T-helper 1 cell (primary cell): ENCODE measurements around the gene PELO.

Source experiments
- DNase-seq, 5 donors: peaks; one replicate each; pipeline ENCODE4 v3.0.0-alpha.2; 2012 to 2020

Gene PELO

GRCh38 chr5:52771343-52772039 is 16.2 kb upstream of the PELO start:
- DNase-seq = peak in 1 of 5 donors; percentile 75

DNA sequence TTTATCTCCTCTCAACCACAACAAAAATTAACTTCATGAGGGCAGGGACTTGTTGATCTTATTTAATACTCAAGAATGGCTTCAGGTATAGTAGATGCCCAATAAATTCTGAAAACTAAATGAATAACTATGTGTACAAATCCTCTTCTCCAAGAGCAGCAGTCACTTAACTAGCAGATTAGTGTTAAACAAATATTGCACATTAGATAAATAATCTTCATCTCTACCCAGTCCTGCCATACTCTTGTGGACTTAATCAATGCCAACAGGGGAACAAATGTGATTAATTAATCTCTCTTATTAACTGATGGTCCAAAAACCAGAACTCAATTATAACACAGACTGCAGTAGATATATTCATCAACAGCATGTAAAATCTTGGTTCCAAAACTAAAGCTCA is 15.0 kb upstream of the PELO start:
- no peak for DNase-seq

DNA sequence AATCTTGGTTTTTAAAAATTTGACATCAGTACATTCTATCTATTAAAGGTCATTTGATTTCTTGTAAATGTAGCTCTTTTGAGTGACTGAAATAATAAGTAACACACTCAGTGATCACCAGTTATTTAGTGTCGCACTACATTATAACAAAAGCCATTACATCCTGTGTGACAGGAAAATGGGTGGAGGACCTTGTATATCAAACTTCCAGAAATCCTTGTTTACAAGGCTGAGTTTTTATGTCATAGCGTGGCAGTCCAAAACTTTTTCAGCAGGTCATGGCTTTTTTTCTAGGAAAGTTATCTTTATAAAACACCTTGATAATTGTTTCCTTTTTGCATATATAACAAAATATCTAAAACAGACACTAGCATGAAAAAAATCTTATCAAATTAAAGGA is 14.4 kb upstream of the PELO start:
- no peak for DNase-seq

DNA sequence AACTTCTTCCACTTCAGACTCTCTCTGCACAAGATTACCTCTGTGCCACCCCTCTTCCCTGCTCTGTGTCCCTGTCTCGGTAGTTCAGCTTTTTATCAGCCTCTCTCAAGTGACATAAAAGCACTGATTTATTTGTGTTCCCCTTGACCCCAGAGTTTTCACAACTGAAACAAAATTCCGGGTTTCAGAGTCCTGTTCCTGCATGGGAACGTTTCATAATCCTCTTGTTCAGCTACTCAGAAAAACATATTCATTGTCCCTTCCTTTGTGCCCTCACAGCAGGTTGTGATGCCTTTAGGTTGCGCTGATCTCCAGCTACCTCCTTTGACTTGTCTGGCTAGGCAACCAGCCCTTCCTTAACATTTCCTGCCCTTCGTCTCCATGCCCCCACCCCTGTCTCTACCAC is 13.7 kb upstream of the PELO start:
- no peak for DNase-seq

DNA sequence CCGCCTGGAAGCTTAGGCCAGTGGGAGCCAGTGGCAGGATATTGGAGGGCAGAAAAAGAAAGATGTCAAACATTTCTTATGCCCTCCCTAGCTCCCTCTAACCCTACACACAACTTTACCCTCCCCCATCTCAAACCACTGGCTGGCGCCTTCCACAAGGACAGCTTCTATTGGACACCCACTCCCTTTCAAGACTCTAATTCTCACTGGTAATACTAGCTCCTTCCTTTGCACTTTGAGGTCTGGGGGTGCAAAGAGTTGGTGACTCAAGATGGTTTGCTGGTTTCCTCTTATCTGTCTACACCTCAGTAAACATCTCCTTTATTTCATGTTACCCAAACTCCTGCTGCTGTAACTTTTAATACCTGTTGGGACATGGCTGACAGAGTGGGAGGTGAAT is 11.6 kb upstream of the PELO start:
- peak in 1 of 5 donors; percentile 52 for DNase-seq

DNA sequence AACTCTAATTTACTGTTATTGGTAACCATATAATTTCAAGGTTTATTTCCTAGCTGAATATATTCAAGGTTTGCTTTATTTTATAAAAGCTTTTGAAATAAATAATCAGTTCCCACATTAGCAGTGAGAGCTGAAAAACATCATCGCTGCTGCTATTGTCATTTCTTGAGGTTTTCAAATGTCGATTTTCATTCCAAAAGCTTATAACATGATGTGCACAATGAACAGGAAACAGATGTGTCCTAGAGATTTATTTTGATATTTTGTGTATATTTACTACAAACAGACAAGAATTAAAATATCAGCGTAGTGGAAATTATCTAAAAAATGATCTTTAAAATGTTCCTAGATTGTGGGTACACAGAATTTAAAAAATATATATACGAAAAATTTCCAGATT is 10.5 kb upstream of the PELO start:
- DNase-seq = no peak

DNA sequence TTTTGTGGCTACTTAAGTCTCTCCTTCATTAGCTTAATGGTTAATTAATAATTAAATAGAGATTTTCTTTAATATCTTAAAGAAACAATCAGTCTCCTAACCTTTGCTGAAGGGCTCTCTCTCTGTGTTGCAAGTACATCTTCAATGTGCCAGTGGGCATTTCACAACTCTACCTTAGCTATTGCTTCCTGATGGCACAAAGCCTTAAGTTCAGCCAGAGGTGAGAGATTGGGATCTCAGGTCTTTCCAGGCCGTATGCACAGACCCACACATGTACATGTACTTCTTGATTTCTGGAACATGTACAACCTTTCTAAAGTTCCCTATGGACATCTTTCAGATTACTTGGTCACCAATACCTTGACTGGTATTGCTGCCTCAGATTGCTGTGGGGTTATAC is 8.9 kb upstream of the PELO start:
- DNase-seq = no peak

GRCh38 chr5:52779213-52779612 is 8.5 kb upstream of the PELO start:
- no peak for DNase-seq

- no peak for DNase-seq
Observed at GRCh38 chr5:52783226-52783959, 4.3 kb upstream of the PELO start.

DNA sequence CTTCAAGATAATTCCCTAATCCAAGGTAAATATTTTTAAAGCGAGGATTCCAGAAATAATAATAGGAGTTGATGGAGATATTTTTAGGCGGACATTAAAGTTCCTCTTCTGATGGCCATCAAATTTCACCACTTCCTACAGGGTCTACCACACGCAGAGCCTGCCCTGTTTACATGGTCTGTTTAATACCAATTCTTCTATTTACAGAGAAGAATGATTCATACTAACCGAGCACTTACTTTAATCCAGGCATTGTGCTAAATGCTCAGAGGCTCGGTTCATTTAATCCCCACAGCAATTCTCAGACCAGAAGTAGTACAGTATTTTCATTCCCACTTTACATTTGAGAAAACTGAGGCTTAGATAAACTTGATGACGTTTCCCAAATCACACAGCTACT is 3.0 kb upstream of the PELO start:
- DNase-seq = no peak

DNA sequence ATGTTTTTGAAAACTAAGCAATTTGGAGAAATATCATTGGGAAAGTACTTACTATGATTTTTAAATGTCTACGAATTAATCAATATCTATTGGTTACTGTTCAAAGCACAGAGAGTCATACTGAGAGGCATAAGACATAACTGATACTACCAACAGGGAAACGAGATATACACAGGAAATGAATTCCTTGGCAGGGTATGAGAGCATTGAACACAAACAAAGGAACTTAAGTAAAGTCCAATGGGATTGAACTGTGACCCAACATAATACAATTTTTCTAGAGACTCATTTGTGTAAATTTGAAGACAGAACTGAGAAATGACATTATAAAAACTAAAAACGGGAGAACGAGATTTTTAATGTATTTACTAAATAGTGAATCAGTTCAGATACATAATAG is 1.3 kb upstream of the PELO start:
- DNase-seq = no peak

GRCh38 chr5:52786949-52787599 is 642 bp upstream of the PELO start:
- DNase-seq = peak in 3 of 5 donors; percentile 18 to 43 (median 22)

DNA sequence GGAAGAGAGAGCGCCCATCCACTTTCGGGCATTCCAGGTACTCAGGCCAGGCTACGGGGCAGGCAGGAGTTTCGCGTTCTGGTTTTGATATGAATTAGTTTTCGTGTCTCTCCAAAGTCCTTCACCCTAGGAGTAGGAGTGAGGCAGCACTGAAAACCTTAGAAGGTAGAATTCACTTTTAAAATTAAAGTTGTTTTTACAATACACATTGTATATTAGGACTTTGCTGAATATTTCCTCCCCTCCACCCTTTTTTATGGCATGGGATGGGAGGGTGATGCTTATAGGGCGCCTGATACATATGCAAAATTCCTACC is 747 bp downstream of the PELO start:
- no peak for DNase-seq

- DNase-seq = no peak
Observed at GRCh38 chr5:52789378-52789777, 1.7 kb downstream of the PELO start.

- no peak for DNase-seq
Observed at GRCh38 chr5:52789851-52790250, 2.1 kb downstream of the PELO start.

- no peak for DNase-seq
Observed at GRCh38 chr5:52791366-52791765, 3.6 kb downstream of the PELO start.

DNA sequence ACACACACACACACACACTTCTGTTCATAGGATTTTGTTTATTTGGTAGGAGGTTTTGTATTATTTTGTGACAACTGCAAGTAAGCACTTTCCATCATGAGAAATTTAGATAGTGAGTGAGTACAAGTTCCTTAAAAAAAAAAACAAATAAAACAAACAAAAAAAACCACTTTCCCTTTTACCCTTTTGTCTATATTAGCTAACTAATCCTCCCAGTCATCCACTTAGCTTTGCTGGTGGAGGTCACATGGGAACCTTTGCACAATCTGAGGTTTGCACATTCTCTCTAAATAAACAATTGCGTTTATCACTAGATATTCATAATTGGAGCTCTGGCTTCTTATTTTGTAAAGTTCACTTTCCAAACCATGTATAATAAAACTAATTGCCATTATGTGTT is 6.8 kb downstream of the PELO start:
- no peak for DNase-seq

DNA sequence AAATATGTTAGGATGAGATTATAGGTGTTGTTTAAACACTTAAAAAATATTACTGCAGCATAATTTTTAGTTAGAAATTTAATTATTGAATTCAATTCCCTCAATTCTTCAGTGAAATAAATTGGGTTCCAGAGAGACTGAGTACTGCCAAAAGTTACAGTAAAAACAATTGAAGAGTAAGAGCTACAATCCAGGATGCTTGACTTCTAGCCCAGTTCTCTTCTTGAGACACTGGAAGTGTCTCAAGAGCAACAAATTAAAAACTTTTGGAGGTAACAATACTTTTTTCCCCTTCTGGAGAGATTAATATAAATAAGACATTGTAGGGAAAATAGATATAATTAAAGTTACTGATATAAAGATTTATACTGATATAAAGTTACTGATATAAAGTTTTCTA is 8.3 kb downstream of the PELO start:
- DNase-seq = no peak

- no peak for DNase-seq
Observed at GRCh38 chr5:52796516-52797103, 8.9 kb downstream of the PELO start.

DNA sequence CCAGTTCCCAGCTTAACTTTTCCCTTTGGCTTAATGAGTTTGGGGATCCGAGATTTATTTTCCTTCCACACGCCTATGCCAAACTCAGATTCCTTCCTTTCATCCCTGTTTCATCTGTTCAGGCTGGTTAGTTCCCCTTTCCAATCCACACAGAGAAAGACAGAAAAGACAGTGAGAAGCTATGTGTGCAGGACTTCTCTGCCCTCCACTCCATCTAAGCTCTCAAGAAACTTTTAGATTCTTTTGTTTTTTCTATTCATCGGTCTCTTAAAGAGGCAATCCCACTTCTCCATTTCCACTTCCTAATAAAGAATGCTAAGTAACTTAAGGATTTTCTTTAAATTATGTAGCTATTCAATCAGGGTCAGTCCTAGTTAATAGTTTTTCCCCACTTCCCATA is 11.2 kb downstream of the PELO start:
- no peak for DNase-seq

GRCh38 chr5:52799358-52799982 is 11.8 kb downstream of the PELO start:
- peak in 1 of 5 donors; percentile 8 for DNase-seq

DNA sequence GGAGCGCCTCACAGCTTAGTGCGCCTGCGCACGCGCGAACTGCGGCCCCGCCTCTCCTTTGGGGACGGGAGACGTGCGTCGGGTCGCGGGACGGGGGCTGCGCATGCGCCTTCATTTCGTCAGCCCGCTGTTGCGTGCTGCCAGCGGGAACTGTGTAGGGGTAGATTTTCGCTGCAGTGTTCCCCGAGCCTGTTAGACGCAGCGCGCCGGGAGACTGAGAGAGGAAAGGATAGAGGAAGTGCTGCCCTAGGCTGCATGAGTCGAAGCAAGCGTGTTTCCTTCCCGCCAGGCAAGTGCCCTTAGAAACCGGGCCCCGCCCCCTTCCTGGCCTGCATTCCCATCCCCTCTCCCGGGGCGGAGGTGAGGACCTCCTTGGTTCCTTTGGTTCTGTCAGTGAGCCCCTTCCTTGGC is 12.3 kb downstream of the PELO start:
- peak; percentile 91 to 96 (median 93) for DNase-seq
